ENCODE results near the gene C6orf120. TPM values are rescaled to one million over a fixed set of nuclear protein-coding genes. Genes with fewer than 3 reads are reported as not detected.

Gene C6orf120
- total RNA-seq, 1 donor from 2014 or later = 22.0 TPM

DNA sequence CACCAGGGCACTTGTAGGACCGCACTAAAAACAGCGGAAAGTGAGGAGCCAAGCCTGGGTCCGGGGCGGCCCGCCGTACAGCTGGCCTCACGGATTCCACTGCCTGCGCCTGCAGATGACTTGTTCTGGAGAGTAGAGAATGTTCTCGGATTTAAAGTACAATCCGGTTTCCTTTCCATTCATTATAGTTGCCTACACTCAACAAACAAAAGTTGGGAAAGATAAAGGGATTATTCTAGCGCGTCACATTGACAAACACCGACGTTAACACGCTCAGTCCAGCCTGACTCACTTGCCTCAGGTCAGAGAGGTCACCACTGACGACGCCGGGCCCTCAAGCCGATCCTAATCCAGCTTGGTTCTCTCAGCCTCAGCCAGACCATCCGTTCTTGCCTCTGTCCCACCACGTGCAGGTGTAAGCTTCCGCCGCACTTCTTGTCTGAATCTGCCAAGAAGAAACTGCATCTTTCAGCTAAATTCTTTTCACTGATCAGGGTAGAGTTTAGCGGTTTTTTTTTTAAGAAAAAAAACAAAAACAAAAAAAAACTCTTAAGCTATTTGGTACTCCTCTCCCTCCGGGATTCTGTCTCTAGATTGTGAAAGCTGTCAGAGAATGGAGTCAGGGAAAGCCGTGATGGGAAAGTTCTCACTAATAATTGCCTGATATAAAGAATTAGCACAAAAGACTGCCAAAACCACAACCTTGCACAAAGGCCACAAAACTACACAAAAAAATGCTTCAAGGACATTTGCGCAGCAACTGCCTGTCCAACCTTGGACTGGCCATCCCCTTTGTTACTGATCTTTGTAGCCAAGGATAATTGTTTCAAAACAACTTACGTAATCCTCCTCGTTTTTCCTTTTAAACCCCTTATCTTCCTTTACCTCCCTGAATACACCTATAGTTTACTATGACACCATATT lies 23.5 kb downstream of the C6orf120 start:
- Histone ChIP-seq H3K4me1 (peaks cover 16% of the 10 kb centered on the region), H3K9me3 (no peaks in the 10 kb centered on the region), H3K27ac (peak overlapping the region; percentile 90), H3K36me3 (no peaks in the 10 kb centered on the region), H3K4me3 (peak overlapping the region; percentile 69), H3K27me3 (no peaks in the 10 kb centered on the region)
- peak; percentile 48 for ATAC-seq
- peak; percentile 75 for DNase-seq
- intact Hi-C loops (cut with DNase I) = no loop called here
- no peak for TF ChIP-seq CTCF (IDR thresholded peaks at IDR 0.05)

DNA sequence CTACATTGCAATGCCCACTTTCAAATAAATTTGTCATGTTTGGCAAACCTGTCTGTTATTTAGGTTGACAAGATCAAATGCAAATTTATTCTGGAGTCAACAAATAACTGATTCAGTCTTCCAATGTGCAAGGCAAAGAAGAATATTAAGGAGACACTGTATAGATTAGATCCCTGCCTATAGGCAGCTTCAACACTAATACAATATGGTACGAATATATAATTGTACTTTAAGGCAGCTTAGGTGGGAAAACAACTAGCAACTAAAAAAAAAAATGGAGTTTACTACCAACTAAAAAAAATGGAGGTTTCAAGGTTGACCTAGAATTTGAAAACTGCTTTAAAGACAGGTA lies 24.1 kb downstream of the C6orf120 start:
- Histone ChIP-seq H3K9me3 (no peaks in the 10 kb centered on the region), H3K27me3 (no peaks in the 10 kb centered on the region), H3K36me3 (no peaks in the 10 kb centered on the region), H3K27ac (no peak overlapping the region), H3K4me1 (peaks cover 16% of the 10 kb centered on the region), H3K4me3 (no peak overlapping the region)
- no peak for TF ChIP-seq CTCF (IDR thresholded peaks at IDR 0.05)
- intact Hi-C loops (cut with DNase I) = no loop called here
- DNase-seq (no peak), ATAC-seq (no peak)

DNA sequence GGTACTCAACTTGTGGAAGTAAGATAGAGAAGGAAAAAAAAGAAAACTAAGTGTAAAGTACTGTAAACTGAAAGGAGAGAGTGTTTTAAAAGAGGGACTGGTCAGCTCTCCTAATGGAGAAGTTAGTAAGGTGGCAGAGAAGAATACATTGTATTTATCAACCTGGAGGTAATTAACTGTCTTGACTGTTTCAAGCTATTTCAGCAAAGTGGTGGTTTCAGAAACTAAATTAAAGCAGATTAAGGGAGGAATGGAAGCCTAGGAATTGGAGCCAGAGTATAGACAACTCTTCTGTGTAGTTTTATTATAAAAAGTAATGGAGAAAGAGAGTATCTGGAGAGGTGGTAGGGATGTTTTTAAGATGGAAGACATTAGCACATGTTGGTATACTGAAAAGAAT lies 25.0 kb downstream of the C6orf120 start:
- no peaks in the 10 kb centered on the region for H3K36me3 ChIP-seq
- no peak overlapping the region for H3K4me3 ChIP-seq
- ATAC-seq (no peak), DNase-seq (no peak)
- no peak for TF ChIP-seq CTCF (IDR thresholded peaks at IDR 0.05)
- intact Hi-C loops (cut with DNase I) = no loop called here
- H3K27me3 ChIP-seq = no peaks in the 10 kb centered on the region
- H3K9me3 ChIP-seq = no peaks in the 10 kb centered on the region
- peaks cover 7% of the 10 kb centered on the region for H3K4me1 ChIP-seq
- no peak overlapping the region for H3K27ac ChIP-seq

GRCh38 chr6:169729961-169730360 lies 28.0 kb downstream of the C6orf120 start:
- Histone ChIP-seq H3K27me3 (no peaks in the 10 kb centered on the region), H3K27ac (no peak overlapping the region), H3K9me3 (no peaks in the 10 kb centered on the region), H3K36me3 (no peaks in the 10 kb centered on the region), H3K4me1 (peaks cover 7% of the 10 kb centered on the region), H3K4me3 (no peak overlapping the region)
- TF ChIP-seq CTCF (IDR thresholded peaks at IDR 0.05) = no peak
- intact Hi-C loops (cut with DNase I) = no loop called here
- DNase-seq = no peak
- ATAC-seq = no peak

DNA sequence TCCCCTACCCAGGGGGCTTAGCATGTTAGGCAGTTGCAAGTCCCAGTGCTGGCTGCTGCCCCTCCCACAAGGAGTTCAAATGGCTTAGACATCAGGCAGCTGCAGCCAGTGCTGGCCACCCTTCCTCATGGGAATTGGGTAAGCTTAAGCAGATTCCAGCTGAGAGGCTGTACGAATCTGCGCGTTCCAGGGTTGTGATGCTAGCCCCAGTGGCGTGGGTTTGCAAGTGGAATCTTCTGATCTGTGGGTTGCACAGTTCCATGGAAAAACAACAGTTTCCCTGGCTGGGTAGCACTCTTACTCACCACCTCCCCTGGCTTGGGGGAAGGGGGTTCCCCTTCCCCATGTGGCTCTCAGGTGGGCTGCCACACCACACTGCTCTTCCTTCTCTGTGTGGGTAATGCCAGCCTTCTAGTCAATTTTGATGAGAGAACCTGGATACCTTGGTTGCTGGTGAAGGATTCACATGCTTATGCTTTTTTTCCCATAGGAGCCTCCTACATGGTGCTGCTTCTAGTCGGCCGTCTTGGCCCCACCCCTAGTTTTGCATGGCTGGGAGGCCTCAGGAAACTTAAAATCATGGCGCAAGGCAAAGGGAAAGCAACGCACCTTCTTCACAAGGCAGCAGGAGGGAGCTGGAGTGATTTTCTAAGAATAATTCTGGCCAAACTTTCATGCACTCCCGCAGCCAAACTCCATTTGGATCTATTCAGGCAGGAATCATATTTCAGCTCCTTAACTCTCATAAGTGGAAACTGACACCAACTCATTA lies 36.5 kb downstream of the C6orf120 start:
- DNase-seq = no peak

More for the DNA sequence above, 36.5 kb downstream of the C6orf120 start:
- intact Hi-C loops (cut with DNase I) = no loop called here
- H3K4me3 ChIP-seq = no peak overlapping the region
- no peaks in the 10 kb centered on the region for H3K36me3 ChIP-seq
- no peak overlapping the region for H3K27ac ChIP-seq
- H3K4me1 ChIP-seq = no peaks in the 10 kb centered on the region
- no peaks in the 10 kb centered on the region for H3K27me3 ChIP-seq
- ATAC-seq = no peak
- TF ChIP-seq CTCF (IDR thresholded peaks at IDR 0.05) = no peak
- no peaks in the 10 kb centered on the region for H3K9me3 ChIP-seq
